Uterus (tissue), 2 donors: Measurements from ENCODE around the gene TALDO1.

Experiments
- POLR2A ChIP-seq, 2 donors: fragments of 450-650 bp; IDR thresholded peaks; one replicate each; pipeline ENCODE4 v1.6.1; 2016; ENCODE audit warnings: antibody characterized with exemption in 2 of 2, mild to moderate bottlenecking in 1 of 2, moderate library complexity in 1 of 2
- TF ChIP-seq, protein P1 (sequence below), 4 experiments: fragments of 200-600 bp in 2 of 4; fragments of 450-650 bp in 2 of 4; sonication (generic) in 2 of 4; IDR thresholded peaks; one replicate each; pipeline ENCODE4 v1.5.1; 2016 to 2019; ENCODE audit warnings: antibody characterized with exemption in 4 of 4, mild to moderate bottlenecking in 2 of 4, moderate library complexity in 1 of 4

DNA sequence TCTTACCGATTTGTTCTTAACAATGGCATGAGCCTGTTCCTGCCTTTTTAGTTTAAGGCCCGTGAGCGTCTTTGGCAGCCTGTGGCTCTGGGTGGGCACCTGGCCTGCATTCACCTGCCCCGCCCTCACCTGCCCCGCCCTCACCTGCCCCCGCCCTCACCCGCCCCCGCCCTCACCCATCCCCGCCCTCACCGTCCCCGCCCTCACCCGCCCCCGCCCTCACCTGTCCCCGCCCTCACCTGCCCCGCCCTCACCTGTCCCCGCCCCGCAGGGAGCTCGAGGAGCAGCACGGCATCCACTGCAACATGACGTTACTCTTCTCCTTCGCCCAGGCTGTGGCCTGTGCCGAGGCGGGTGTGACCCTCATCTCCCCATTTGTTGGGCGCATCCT lies 15.8 kb downstream of the TALDO1 start:
- TF ChIP-seq, protein P1, sequence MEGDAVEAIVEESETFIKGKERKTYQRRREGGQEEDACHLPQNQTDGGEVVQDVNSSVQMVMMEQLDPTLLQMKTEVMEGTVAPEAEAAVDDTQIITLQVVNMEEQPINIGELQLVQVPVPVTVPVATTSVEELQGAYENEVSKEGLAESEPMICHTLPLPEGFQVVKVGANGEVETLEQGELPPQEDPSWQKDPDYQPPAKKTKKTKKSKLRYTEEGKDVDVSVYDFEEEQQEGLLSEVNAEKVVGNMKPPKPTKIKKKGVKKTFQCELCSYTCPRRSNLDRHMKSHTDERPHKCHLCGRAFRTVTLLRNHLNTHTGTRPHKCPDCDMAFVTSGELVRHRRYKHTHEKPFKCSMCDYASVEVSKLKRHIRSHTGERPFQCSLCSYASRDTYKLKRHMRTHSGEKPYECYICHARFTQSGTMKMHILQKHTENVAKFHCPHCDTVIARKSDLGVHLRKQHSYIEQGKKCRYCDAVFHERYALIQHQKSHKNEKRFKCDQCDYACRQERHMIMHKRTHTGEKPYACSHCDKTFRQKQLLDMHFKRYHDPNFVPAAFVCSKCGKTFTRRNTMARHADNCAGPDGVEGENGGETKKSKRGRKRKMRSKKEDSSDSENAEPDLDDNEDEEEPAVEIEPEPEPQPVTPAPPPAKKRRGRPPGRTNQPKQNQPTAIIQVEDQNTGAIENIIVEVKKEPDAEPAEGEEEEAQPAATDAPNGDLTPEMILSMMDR (IDR thresholded peaks at IDR 0.05) = no peak
- TF ChIP-seq POLR2A (IDR thresholded peaks at IDR 0.05) = no peak
